GM18519 (cell line): ENCODE measurements around the gene TLR8.

ENCODE experiments used
- ATAC-seq: cut with Tn5 transposase; IDR thresholded peaks from one replicate; pipeline ENCODE4 v1.9.1; 2021; ENCODE audit warnings: mild to moderate bottlenecking, moderate library complexity; ENCODE audit not compliant: unreplicated experiment, low FRiP score

The TLR8 gene

GRCh38 chrX:12906046-12906761, at the start of gene TLR8:
Gene TLR8 (plus strand): TSS chrX:12906620. CDS start chrX:12906707, 87 bp downstream.
- no peak for ATAC-seq

- ATAC-seq, result no peak
Measured at GRCh38 chrX:12865359-12865758, 41.1 kb upstream of the TLR8 start.

- ATAC-seq, result no peak
Measured at GRCh38 chrX:12866451-12867377, 39.7 kb upstream of the TLR8 start, which contains the start of gene TLR7. Gene TLR7 (plus strand): TSS chrX:12867072. CDS start chrX:12867579, 507 bp downstream.

GRCh38 chrX:12867685-12868084, 38.7 kb upstream of the TLR8 start:
- ATAC-seq, result no peak

GRCh38 chrX:12868747-12869146, 37.7 kb upstream of the TLR8 start:
- ATAC-seq, result no peak

- ATAC-seq, result no peak
Measured at GRCh38 chrX:12871257-12871656, 35.2 kb upstream of the TLR8 start.

- ATAC-seq, result no peak
Measured at GRCh38 chrX:12872741-12873140, 33.7 kb upstream of the TLR8 start.

- no peak for ATAC-seq
Measured at GRCh38 chrX:12874581-12874980, 31.8 kb upstream of the TLR8 start.

- ATAC-seq, result no peak
Measured at GRCh38 chrX:12877386-12877785, 29.0 kb upstream of the TLR8 start.

GRCh38 chrX:12878536-12878935, 27.9 kb upstream of the TLR8 start:
- no peak for ATAC-seq

GRCh38 chrX:12881914-12882313, 24.5 kb upstream of the TLR8 start:
- ATAC-seq, result no peak

- ATAC-seq, result no peak
Measured at GRCh38 chrX:12885508-12885907, 20.9 kb upstream of the TLR8 start.

GRCh38 chrX:12886545-12886944, 19.9 kb upstream of the TLR8 start:
- no peak for ATAC-seq

GRCh38 chrX:12887141-12887540, 19.3 kb upstream of the TLR8 start:
- ATAC-seq, result no peak

GRCh38 chrX:12887767-12888166, 18.7 kb upstream of the TLR8 start:
- ATAC-seq, result no peak

GRCh38 chrX:12890467-12890866, 16.0 kb upstream of the TLR8 start:
- no peak for ATAC-seq

- ATAC-seq, result no peak
Measured at GRCh38 chrX:12891171-12891570, 15.2 kb upstream of the TLR8 start.

- ATAC-seq, result no peak
Measured at GRCh38 chrX:12891915-12892506, 14.4 kb upstream of the TLR8 start.

- no peak for ATAC-seq
Measured at GRCh38 chrX:12892716-12893115, 13.7 kb upstream of the TLR8 start.

- ATAC-seq, result no peak
Measured at GRCh38 chrX:12894074-12895030, 12.1 kb upstream of the TLR8 start.
